Measurements from ENCODE around the gene MBOAT1. TPM values are rescaled to one million over a fixed set of nuclear protein-coding genes. Genes with fewer than 3 reads are reported as not detected.

MBOAT1 gene
- total and polyA plus RNA-seq, 2 of the 13 experiments (the other 11 are each of a cell fraction or from before 2014, with no cell fraction given), result not detected

DNA sequence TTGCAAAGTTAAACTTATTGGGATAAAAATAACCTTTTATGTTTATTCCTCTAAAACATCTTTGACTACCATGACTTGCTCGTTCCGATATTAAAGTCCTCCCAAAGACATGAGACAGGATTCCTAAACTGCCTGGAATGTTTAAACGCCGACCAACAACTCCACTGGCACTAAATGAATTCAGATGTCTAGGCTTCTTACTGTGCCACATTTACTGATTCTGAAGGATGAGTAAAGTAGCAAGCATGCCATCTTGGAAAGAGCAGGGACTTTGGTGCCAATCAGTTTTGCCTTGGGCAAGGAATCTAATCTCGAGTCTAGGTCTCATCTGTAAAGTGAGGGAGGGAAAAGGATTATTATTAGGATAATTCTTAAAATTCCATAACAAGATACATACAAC is 25.3 kb downstream of the MBOAT1 start:
- H3K9me3 ChIP-seq (ENCODE audit: low read length), result no peaks in the 10 kb centered on the region
- intact Hi-C loops (cut with micrococcal nuclease; ENCODE audit: unreplicated experiment) (no loop called here), in situ Hi-C loops (cut with HindIII; ENCODE audit: extremely low pct_ligation_motif_present, low pct_unique_long_range_greater_than_20kb) (no loop called here)
- H3K4me2 ChIP-seq (ENCODE audit: low read depth, low read length), result no peak overlapping the region
- no peak for ATAC-seq
- DNase-seq (ENCODE audit: low spot score), result no peak
- H3K4me1 ChIP-seq (ENCODE audit: insufficient read depth, low read length), result no peaks in the 10 kb centered on the region
- no peak overlapping the region for H2AFZ ChIP-seq (ENCODE audit: low read length)
- H3K4me3 ChIP-seq (replicated peaks in 1 of 3; ENCODE audit: insufficient read depth in 1 of 3, low read depth in 2 of 3, low read length in 3 of 3), result no peak overlapping the region
- no peaks in the 10 kb centered on the region for H4K20me1 ChIP-seq (ENCODE audit: insufficient read depth, low read length)
- no peak for FAIRE-seq
- BruUV-seq (replicated peaks), result no TSS peak
- no peak overlapping the region for H3K27ac ChIP-seq (ENCODE audit: extremely low read length, insufficient read depth, low read length)
- ChIA-PET CTCF (ENCODE audit: low intra/inter-chr PET ratio, low total read pairs) (no interaction called here), POLR2A (no interaction called here)
- H3K27me3 ChIP-seq (ENCODE audit: control insufficient read depth in 1 of 2, insufficient read depth in 2 of 2, low read length in 2 of 2), result no peaks in the 10 kb centered on the region; a peak in 1 of 5 replicates
- no peaks in the 10 kb centered on the region for H3K79me2 ChIP-seq (ENCODE audit: insufficient read depth, low read length)
- no peak overlapping the region for H3K9ac ChIP-seq (ENCODE audit: insufficient read depth, low read depth, low read length)
- 0% methylated on average over 5 of the region's 5 CpGs for WGBS (ENCODE audit: low lambda C conversion rate)
- no peaks in the 10 kb centered on the region; a peak in 1 of 5 replicates for H3K36me3 ChIP-seq (replicated peaks in 1 of 2; ENCODE audit: control insufficient read depth in 1 of 2, insufficient read depth in 2 of 2, low read length in 2 of 2)
- TF ChIP-seq, protein P1, sequence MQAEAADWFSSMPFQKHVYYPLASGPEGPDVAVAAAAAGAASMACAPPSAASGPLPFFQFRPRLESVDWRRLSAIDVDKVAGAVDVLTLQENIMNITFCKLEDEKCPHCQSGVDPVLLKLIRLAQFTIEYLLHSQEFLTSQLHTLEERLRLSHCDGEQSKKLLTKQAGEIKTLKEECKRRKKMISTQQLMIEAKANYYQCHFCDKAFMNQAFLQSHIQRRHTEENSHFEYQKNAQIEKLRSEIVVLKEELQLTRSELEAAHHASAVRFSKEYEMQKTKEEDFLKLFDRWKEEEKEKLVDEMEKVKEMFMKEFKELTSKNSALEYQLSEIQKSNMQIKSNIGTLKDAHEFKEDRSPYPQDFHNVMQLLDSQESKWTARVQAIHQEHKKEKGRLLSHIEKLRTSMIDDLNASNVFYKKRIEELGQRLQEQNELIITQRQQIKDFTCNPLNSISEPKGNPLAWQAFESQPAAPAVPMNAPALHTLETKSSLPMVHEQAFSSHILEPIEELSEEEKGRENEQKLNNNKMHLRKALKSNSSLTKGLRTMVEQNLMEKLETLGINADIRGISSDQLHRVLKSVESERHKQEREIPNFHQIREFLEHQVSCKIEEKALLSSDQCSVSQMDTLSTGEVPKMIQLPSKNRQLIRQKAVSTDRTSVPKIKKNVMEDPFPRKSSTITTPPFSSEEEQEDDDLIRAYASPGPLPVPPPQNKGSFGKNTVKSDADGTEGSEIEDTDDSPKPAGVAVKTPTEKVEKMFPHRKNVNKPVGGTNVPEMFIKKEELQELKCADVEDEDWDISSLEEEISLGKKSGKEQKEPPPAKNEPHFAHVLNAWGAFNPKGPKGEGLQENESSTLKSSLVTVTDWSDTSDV (CRISPR knock-in tag; IDR thresholded peaks at IDR 0.05), result no peak
- TF ChIP-seq, protein P2, sequence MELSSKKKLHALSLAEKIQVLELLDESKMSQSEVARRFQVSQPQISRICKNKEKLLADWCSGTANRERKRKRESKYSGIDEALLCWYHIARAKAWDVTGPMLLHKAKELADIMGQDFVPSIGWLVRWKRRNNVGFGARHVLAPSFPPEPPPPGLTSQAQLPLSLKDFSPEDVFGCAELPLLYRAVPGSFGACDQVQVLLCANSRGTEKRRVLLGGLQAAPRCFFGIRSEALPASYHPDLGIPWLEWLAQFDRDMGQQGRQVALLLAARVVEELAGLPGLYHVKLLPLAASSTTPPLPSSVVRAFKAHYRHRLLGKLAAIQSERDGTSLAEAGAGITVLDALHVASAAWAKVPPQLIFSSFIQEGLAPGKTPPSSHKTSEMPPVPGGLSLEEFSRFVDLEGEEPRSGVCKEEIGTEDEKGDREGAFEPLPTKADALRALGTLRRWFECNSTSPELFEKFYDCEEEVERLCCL (CRISPR knock-in tag; IDR thresholded peaks at IDR 0.05; ENCODE audit: borderline replicate concordance), result no peak
- TF ChIP-seq NFYC (CRISPR knock-in tag; IDR thresholded peaks at IDR 0.05) (no peak), RARG (CRISPR knock-in tag; IDR thresholded peaks at IDR 0.05; ENCODE audit: low read depth) (no peak), HDAC6 (IDR thresholded peaks at IDR 0.05; ENCODE audit: low read depth, low read length) (no peak), PHF5A (CRISPR knock-in tag; IDR thresholded peaks at IDR 0.05; ENCODE audit: low read depth, unreplicated experiment) (no peak), JUNB (CRISPR knock-in tag; IDR thresholded peaks at IDR 0.05; ENCODE audit: borderline replicate concordance) (no peak), FOXA1 (IDR thresholded peaks at IDR 0.05) (no peak), FOXA1 (CRISPR knock-in tag; IDR thresholded peaks at IDR 0.05) (no peak)
- TF ChIP-seq, protein P3, sequence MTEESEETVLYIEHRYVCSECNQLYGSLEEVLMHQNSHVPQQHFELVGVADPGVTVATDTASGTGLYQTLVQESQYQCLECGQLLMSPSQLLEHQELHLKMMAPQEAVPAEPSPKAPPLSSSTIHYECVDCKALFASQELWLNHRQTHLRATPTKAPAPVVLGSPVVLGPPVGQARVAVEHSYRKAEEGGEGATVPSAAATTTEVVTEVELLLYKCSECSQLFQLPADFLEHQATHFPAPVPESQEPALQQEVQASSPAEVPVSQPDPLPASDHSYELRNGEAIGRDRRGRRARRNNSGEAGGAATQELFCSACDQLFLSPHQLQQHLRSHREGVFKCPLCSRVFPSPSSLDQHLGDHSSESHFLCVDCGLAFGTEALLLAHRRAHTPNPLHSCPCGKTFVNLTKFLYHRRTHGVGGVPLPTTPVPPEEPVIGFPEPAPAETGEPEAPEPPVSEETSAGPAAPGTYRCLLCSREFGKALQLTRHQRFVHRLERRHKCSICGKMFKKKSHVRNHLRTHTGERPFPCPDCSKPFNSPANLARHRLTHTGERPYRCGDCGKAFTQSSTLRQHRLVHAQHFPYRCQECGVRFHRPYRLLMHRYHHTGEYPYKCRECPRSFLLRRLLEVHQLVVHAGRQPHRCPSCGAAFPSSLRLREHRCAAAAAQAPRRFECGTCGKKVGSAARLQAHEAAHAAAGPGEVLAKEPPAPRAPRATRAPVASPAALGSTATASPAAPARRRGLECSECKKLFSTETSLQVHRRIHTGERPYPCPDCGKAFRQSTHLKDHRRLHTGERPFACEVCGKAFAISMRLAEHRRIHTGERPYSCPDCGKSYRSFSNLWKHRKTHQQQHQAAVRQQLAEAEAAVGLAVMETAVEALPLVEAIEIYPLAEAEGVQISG (CRISPR knock-in tag; IDR thresholded peaks at IDR 0.05), result no peak
- TF ChIP-seq, protein P4, sequence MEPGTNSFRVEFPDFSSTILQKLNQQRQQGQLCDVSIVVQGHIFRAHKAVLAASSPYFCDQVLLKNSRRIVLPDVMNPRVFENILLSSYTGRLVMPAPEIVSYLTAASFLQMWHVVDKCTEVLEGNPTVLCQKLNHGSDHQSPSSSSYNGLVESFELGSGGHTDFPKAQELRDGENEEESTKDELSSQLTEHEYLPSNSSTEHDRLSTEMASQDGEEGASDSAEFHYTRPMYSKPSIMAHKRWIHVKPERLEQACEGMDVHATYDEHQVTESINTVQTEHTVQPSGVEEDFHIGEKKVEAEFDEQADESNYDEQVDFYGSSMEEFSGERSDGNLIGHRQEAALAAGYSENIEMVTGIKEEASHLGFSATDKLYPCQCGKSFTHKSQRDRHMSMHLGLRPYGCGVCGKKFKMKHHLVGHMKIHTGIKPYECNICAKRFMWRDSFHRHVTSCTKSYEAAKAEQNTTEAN (CRISPR knock-in tag; conservative IDR thresholded peaks at IDR 0.05), result no peak
- TF ChIP-seq, protein P5, sequence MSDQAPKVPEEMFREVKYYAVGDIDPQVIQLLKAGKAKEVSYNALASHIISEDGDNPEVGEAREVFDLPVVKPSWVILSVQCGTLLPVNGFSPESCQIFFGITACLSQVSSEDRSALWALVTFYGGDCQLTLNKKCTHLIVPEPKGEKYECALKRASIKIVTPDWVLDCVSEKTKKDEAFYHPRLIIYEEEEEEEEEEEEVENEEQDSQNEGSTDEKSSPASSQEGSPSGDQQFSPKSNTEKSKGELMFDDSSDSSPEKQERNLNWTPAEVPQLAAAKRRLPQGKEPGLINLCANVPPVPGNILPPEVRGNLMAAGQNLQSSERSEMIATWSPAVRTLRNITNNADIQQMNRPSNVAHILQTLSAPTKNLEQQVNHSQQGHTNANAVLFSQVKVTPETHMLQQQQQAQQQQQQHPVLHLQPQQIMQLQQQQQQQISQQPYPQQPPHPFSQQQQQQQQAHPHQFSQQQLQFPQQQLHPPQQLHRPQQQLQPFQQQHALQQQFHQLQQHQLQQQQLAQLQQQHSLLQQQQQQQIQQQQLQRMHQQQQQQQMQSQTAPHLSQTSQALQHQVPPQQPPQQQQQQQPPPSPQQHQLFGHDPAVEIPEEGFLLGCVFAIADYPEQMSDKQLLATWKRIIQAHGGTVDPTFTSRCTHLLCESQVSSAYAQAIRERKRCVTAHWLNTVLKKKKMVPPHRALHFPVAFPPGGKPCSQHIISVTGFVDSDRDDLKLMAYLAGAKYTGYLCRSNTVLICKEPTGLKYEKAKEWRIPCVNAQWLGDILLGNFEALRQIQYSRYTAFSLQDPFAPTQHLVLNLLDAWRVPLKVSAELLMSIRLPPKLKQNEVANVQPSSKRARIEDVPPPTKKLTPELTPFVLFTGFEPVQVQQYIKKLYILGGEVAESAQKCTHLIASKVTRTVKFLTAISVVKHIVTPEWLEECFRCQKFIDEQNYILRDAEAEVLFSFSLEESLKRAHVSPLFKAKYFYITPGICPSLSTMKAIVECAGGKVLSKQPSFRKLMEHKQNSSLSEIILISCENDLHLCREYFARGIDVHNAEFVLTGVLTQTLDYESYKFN (CRISPR knock-in tag; conservative IDR thresholded peaks at IDR 0.05), result no peak

All from HepG2 (cell line).